ENCODE measurements around the gene KNCN.

KNCN gene

GRCh38 chr1:46551597-46552095, at the start of gene KNCN:
KNCN (minus strand) TSS chr1:46551647; CDS start chr1:46551215, 432 bp downstream.
- no peak for DNase-seq (ENCODE audit: low read depth in 2 of 2)

GRCh38 chr1:46599059-46599970, 47.9 kb upstream of the KNCN start:
- DNase-seq (ENCODE audit: low read depth in 2 of 2): no peak

GRCh38 chr1:46596846-46597245, 45.4 kb upstream of the KNCN start:
- DNase-seq (ENCODE audit: low read depth in 2 of 2): no peak

- no peak for DNase-seq (ENCODE audit: low read depth in 2 of 2)
Measured at GRCh38 chr1:46596036-46596435, 44.6 kb upstream of the KNCN start.

GRCh38 chr1:46595127-46595526, 43.7 kb upstream of the KNCN start:
- DNase-seq (ENCODE audit: low read depth in 2 of 2): no peak

GRCh38 chr1:46594063-46594462, 42.6 kb upstream of the KNCN start:
- DNase-seq (ENCODE audit: low read depth in 2 of 2): no peak

- no peak for DNase-seq (ENCODE audit: low read depth in 2 of 2)
Measured at GRCh38 chr1:46592823-46593222, 41.4 kb upstream of the KNCN start.

GRCh38 chr1:46589529-46589928, 38.1 kb upstream of the KNCN start:
- no peak for DNase-seq (ENCODE audit: low read depth in 2 of 2)

GRCh38 chr1:46587069-46587468, 35.6 kb upstream of the KNCN start:
- no peak for DNase-seq (ENCODE audit: low read depth in 2 of 2)

GRCh38 chr1:46585312-46585938, 34.0 kb upstream of the KNCN start:
- DNase-seq (ENCODE audit: low read depth in 2 of 2): no peak

- no peak for DNase-seq (ENCODE audit: low read depth in 2 of 2)
Measured at GRCh38 chr1:46583494-46583893, 32.0 kb upstream of the KNCN start.

GRCh38 chr1:46582972-46583371, 31.5 kb upstream of the KNCN start:
- DNase-seq (ENCODE audit: low read depth in 2 of 2): no peak

GRCh38 chr1:46581681-46582455, 30.4 kb upstream of the KNCN start:
- no peak for DNase-seq (ENCODE audit: low read depth in 2 of 2)

- no peak for DNase-seq (ENCODE audit: low read depth in 2 of 2)
Measured at GRCh38 chr1:46580140-46580903, 28.9 kb upstream of the KNCN start.

GRCh38 chr1:46577671-46578070, 26.2 kb upstream of the KNCN start:
- DNase-seq (ENCODE audit: low read depth in 2 of 2): no peak

GRCh38 chr1:46576596-46576995, 25.1 kb upstream of the KNCN start:
- no peak for DNase-seq (ENCODE audit: low read depth in 2 of 2)

GRCh38 chr1:46575778-46576177, 24.3 kb upstream of the KNCN start:
- no peak for DNase-seq (ENCODE audit: low read depth in 2 of 2)

GRCh38 chr1:46575300-46575699, 23.9 kb upstream of the KNCN start:
- DNase-seq (ENCODE audit: low read depth in 2 of 2): no peak

- DNase-seq (ENCODE audit: low read depth in 2 of 2): no peak
Measured at GRCh38 chr1:46571691-46572225, 20.3 kb upstream of the KNCN start.

GRCh38 chr1:46569884-46570725, 18.7 kb upstream of the KNCN start:
- no peak for DNase-seq (ENCODE audit: low read depth in 2 of 2)

Measured in activated CD8-positive, alpha-beta memory T cell treated with anti-CD3 and anti-CD28 coated beads for 4 hours (primary cell).